ENCODE results near the gene ING1. TPM values are rescaled to one million over a fixed set of nuclear protein-coding genes. Genes with fewer than 3 reads are reported as not detected.

The ING1 gene
- total RNA-seq, 4 donors from 2014 or later = 10.6 to 26.1 (median 13.7) TPM

DNA sequence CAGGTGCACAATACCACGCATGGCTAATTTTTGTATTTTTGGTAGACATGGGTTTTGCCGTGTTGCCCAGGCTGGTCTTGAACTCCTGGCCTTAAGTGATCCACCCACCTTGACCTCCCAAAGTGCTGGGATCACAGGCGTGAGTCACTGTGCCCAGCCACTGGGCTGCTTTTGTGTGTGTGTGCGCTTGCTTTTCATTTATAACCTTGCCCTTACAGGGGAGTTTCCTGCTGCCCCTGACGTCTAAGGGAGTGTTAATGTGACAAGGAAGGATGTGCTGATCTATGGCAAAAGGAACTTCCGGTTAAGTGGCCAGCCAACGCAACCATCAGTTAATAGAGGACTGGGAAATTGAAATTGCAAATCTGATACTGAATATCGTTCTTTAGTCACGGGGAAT lies 57.7 kb downstream of the ING1 start:
- intact Hi-C loops (cut with DNase I; ENCODE audit: low total_unique reads) = no loop called here
- DNase-seq (ENCODE audit: low spot score in 2 of 2) = no peak
- 60 to 62% methylated on average over 9 of the region's 9 CpGs for WGBS, 2 donors
- TF ChIP-seq, protein P1, sequence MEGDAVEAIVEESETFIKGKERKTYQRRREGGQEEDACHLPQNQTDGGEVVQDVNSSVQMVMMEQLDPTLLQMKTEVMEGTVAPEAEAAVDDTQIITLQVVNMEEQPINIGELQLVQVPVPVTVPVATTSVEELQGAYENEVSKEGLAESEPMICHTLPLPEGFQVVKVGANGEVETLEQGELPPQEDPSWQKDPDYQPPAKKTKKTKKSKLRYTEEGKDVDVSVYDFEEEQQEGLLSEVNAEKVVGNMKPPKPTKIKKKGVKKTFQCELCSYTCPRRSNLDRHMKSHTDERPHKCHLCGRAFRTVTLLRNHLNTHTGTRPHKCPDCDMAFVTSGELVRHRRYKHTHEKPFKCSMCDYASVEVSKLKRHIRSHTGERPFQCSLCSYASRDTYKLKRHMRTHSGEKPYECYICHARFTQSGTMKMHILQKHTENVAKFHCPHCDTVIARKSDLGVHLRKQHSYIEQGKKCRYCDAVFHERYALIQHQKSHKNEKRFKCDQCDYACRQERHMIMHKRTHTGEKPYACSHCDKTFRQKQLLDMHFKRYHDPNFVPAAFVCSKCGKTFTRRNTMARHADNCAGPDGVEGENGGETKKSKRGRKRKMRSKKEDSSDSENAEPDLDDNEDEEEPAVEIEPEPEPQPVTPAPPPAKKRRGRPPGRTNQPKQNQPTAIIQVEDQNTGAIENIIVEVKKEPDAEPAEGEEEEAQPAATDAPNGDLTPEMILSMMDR (IDR thresholded peaks at IDR 0.05) = no peak
- TF ChIP-seq POLR2A (IDR thresholded peaks at IDR 0.05) = no peak
- no peak overlapping the region for H3K4me3 ChIP-seq (ENCODE audit: low read depth, poor library complexity, severe bottlenecking)

DNA sequence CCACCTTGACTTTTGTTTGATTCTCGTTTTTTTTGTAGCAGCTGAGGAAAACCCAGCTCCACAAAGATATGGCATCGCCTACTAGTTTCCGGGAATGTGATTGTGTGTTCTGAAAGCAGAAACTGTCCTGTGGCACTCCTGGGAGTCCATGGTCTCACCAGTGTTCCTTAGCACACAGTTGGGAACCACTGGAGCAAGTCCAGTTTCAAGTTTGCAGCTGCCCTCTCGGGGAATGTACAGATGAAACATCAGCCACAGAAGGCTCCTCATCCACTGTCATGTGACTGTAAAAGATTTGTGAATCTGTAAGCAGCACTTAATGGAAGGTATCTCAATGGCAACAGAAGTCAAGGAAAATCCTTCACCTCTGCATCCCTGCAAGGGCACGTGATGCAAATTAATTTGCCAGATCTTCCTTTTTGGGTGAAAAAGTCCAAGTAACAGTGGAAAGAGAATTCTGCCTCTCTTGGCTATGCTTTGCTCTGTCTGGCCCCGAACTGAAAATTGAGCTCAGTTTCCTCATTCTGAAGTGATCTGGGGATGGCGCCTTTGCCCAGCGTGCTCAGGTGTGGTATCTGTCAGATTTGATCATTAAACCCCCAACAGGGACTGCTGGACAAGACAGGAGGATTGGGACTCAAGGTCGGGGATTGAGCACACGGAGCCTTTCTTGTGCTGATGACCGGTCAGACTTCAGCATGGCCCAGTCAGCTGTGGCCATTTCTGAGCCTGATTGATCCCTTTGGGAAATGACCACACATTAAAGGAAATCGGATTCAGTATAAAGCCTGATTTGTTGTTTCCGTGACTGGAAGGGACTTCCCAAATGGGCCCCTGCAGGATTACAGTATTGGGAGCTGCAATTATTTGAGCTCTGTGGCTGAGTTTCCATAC lies 58.8 kb downstream of the ING1 start:
- no peak for TF ChIP-seq POLR2A (IDR thresholded peaks at IDR 0.05)
- TF ChIP-seq, protein P1 (IDR thresholded peaks at IDR 0.05) = no peak
- intact Hi-C loops (cut with DNase I; ENCODE audit: low total_unique reads) = no loop called here
- no peak overlapping the region for H3K4me3 ChIP-seq (ENCODE audit: low read depth, poor library complexity, severe bottlenecking)
- WGBS, 2 donors = 79 to 81% methylated on average over 13 of the region's 13 CpGs
- no peak for DNase-seq (ENCODE audit: low spot score in 2 of 2)

Other genes with a start within 250 kb of the ING1 start
- gene RAB20, start 152.0 kb upstream of the ING1 start, total RNA-seq = 1 to 10 TPM; 3.9 to 9.1 (median 6.2) TPM
- gene NAXD, start 98.2 kb upstream of the ING1 start, total RNA-seq = 10 to 100 TPM; 32.7 to 34.5 (median 33.6) TPM
- 10 to 100 TPM; 33.9 to 64.7 (median 51.8) TPM for gene CARS2, start 7.6 kb upstream of the ING1 start, total RNA-seq
- 10 to 100 TPM; 37.3 to 51.8 (median 46.9) TPM for gene ANKRD10, start 201.4 kb downstream of the ING1 start, total RNA-seq